HEK293T (cell line): ENCODE data around the gene C1orf210.

Source experiments
- SP1 ChIP-seq: fragments of 450-650 bp; IDR thresholded peaks from 2 replicates; pipeline ENCODE4 v1.6.1; 2017
- SUZ12 ChIP-seq: fragments of 450-650 bp; IDR thresholded peaks from 2 replicates; pipeline ENCODE4 v1.6.1; 2016; ENCODE audit warnings: mild to moderate bottlenecking

- no peak for TF ChIP-seq SUZ12
- no peak for TF ChIP-seq SP1
Measured at GRCh38 chr1:43302201-43302600, 16.8 kb upstream of the C1orf210 start.
